ENCODE measurements around the gene RERG. TPM values are rescaled to one million over a fixed set of nuclear protein-coding genes. Genes with fewer than 3 reads are reported as not detected.

Gene RERG
- polyA plus RNA-seq, 1 experiment = 0.12 TPM

DNA sequence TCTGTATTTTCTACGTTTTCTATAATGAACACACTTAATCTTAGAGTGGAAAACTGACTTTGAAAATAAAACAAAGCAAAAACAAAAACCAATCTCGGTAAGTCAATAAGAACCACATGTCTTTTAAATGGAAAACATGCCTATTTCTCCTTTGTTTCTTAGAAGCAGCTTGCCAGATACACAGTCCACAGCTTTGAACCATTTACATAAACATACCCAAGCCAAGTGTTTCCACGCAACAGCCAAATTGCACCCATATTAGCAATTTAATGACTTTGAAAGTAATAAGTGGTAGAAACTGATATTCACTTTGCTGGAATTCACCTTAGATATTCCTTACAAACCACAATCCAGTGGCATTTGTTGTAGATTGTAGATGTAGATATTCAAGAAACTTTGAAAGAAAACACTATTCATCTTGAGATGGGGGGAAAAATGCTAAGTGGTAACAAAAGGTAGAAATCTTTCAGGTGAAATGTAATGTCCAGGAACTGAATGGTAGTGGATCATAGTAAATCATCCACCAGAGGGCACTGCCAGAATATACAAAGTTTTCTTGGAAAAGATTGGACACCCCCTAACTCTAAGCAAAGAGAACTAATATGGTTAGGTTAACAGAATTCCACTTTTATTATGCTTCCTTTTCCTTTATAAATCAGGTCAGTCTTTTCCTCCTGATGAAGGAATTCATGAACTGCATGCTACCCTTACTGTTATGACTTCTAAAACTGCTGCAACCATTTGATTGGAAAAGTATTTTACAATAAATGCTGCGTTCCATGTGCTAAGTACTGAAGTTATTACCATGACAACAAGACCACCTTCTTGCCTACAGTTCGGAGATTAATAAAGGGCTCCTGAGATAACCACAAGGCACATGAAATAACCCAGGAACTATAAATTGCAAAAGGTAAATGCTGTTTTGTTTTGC lies 69.8 kb downstream of the RERG start:
- Histone ChIP-seq H3K27me3 (ENCODE audit: control insufficient read depth, insufficient read depth, low read length) (no peaks in the 10 kb centered on the region), H3K9me3 (ENCODE audit: control insufficient read depth, insufficient read depth, low read length) (no peaks in the 10 kb centered on the region), H3K27ac (ENCODE audit: low read depth, low read length) (no peak overlapping the region), H3K4me3 (ENCODE audit: low read depth, low read length) (no peak overlapping the region)
- CTCF ChIA-PET = interaction anchor here (1.0 to 2.2 kb wide), 7 partner anchors 10 to 118 kb away, joined by 3 to 41 read pairs (median 7); partner anchors contain the start of gene RERG
- POLR2A ChIA-PET = no interaction called here
- TF ChIP-seq, protein P1, sequence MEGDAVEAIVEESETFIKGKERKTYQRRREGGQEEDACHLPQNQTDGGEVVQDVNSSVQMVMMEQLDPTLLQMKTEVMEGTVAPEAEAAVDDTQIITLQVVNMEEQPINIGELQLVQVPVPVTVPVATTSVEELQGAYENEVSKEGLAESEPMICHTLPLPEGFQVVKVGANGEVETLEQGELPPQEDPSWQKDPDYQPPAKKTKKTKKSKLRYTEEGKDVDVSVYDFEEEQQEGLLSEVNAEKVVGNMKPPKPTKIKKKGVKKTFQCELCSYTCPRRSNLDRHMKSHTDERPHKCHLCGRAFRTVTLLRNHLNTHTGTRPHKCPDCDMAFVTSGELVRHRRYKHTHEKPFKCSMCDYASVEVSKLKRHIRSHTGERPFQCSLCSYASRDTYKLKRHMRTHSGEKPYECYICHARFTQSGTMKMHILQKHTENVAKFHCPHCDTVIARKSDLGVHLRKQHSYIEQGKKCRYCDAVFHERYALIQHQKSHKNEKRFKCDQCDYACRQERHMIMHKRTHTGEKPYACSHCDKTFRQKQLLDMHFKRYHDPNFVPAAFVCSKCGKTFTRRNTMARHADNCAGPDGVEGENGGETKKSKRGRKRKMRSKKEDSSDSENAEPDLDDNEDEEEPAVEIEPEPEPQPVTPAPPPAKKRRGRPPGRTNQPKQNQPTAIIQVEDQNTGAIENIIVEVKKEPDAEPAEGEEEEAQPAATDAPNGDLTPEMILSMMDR (IDR thresholded peaks at IDR 0.05; ENCODE audit: low read depth, low read length) = peak; percentile 53
- DNase-seq (ENCODE audit: low read depth, low spot score) = no peak

DNA sequence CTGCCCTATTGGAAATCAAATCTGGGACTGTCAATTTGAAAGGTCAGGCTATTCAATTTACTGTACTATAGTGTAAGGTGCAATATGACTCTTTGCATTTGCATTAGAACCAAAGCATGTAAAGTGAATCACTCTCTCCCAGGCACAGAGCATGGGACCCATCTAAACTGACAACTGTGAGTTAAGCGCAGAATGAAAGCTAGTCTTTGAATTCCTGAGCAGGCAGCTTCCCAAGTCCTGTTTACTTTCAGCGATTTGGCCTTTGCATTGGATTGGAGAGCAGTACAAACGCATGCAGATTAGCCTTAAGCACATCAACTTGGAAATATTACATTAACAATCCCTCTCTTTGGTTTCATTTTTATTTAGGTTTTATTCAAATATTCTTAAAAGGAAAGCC lies 74.6 kb downstream of the RERG start:
- TF ChIP-seq, protein P1 (IDR thresholded peaks at IDR 0.05; ENCODE audit: low read depth, low read length) = no peak
- ChIA-PET CTCF (interaction anchor here (0.5 to 1.1 kb wide), 3 partner anchors 12 to 396 kb away, joined by 3 to 5 read pairs (median 5); partner anchors contain the start of gene RERG), POLR2A (no interaction called here)
- Histone ChIP-seq H3K9me3 (ENCODE audit: control insufficient read depth, insufficient read depth, low read length) (no peaks in the 10 kb centered on the region), H3K27me3 (ENCODE audit: control insufficient read depth, insufficient read depth, low read length) (no peaks in the 10 kb centered on the region), H3K4me3 (ENCODE audit: low read depth, low read length) (no peak overlapping the region), H3K27ac (ENCODE audit: low read depth, low read length) (no peak overlapping the region)
- no peak for DNase-seq (ENCODE audit: low read depth, low spot score)

DNA sequence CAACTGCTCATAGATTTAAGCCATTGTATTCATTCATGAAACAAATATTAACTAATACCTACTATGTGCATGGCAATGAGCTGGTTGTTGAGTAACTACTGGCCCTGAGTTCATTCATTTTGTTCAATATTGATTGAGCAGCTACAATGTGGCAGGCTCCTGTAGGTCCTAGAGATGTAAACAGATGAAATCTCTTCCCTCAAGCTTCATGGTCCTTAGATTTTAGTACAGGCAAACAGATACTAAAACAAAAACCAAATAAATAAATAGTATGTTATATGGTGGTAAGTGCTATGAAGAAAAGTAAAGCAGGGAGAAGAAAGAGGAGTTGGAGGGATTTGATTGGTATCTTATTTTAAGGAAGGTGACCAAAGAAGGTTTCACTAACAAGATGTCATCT lies 77.8 kb downstream of the RERG start:
- DNase-seq (ENCODE audit: low read depth, low spot score) = no peak
- Histone ChIP-seq H3K27ac (ENCODE audit: low read depth, low read length) (no peak overlapping the region), H3K27me3 (ENCODE audit: control insufficient read depth, insufficient read depth, low read length) (no peaks in the 10 kb centered on the region), H3K4me3 (ENCODE audit: low read depth, low read length) (no peak overlapping the region), H3K9me3 (ENCODE audit: control insufficient read depth, insufficient read depth, low read length) (no peaks in the 10 kb centered on the region)
- ChIA-PET POLR2A (no interaction called here), CTCF (no interaction called here)
- TF ChIP-seq, protein P1 (IDR thresholded peaks at IDR 0.05; ENCODE audit: low read depth, low read length) = no peak

DNA sequence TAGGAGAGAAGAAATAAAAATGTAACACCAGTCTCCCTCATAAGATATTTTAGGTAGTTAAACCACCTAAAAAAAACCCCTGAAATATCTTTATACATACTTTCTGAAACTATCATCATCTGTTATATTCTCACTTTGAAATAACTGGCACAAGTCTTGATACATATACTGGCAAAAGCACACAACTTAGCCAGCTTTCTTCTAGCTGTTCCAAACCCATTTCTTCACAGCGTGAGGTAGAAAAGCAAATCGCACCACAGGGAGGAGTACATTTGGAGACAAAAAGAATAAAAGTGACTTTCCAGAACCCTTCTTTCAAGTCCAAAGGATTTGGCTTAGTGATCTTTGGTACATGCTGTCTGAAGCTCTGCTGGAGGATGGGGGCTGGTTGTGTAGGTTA lies 78.5 kb downstream of the RERG start:
- CTCF ChIA-PET = interaction anchor here (2.8 kb wide), 1 partner anchor 8 kb away, joined by 10 read pairs; no protein-coding TSS in a partner anchor
- Histone ChIP-seq H3K27me3 (ENCODE audit: control insufficient read depth, insufficient read depth, low read length) (no peaks in the 10 kb centered on the region), H3K4me3 (ENCODE audit: low read depth, low read length) (no peak overlapping the region), H3K27ac (ENCODE audit: low read depth, low read length) (no peak overlapping the region), H3K9me3 (ENCODE audit: control insufficient read depth, insufficient read depth, low read length) (no peaks in the 10 kb centered on the region)
- POLR2A ChIA-PET = no interaction called here
- no peak for DNase-seq (ENCODE audit: low read depth, low spot score)
- TF ChIP-seq, protein P1 (IDR thresholded peaks at IDR 0.05; ENCODE audit: low read depth, low read length) = no peak

DNA sequence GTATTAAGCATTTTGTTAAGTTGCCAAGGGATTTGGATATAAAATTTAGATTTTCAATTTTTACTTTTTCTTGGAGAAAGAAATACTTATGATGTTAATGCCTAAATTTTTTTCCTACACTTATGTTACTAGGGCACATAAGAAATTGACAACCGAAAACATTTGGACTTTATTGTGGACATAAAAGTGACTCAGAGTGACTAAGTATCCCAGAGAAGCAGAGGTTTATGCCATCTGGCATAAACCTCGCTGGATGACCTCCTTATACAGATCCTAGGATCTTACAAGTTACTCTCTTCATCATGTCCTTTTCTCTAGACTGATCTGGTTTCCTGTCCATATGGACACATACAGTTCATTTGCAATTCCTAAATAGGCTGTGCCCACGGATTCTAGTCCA lies 89.8 kb downstream of the RERG start:
- ChIA-PET POLR2A (no interaction called here), CTCF (no interaction called here)
- Histone ChIP-seq H3K27me3 (ENCODE audit: control insufficient read depth, insufficient read depth, low read length) (no peaks in the 10 kb centered on the region), H3K4me3 (ENCODE audit: low read depth, low read length) (no peak overlapping the region), H3K9me3 (ENCODE audit: control insufficient read depth, insufficient read depth, low read length) (no peaks in the 10 kb centered on the region), H3K27ac (ENCODE audit: low read depth, low read length) (no peak overlapping the region)
- DNase-seq (ENCODE audit: low read depth, low spot score) = no peak
- TF ChIP-seq, protein P1 (IDR thresholded peaks at IDR 0.05; ENCODE audit: low read depth, low read length) = no peak
